IMR-90 (cell line): Measurements from ENCODE around the gene DOCK10. TPM values are rescaled to one million over a fixed set of nuclear protein-coding genes. Genes with fewer than 3 reads are reported as not detected.

Experiments
- ATAC-seq: fragments of 200-7000 bp; cut with Tn5 transposase; 2 replicates; pipeline ENCODE4 v1.9.1; 2020; ENCODE audit warnings: low read depth, mild to moderate bottlenecking, moderate library complexity
- BruUV-seq: library from RNA; stranded (reverse); fragments of 400-500 nt; replicated peaks from 2 replicates; lab custom pipeline; 2021; lab: Mats Ljungman, UMichigan
- CTCF ChIA-PET: fragments of 300-600 bp; formaldehyde crosslinking; extraction: SDS; loops from one replicate; lab custom pipeline; 2021; ENCODE audit warnings: antibody characterized with exemption; lab: Yijun Ruan, JAX
- POLR2A ChIA-PET: fragments of 300-600 bp; sonication (Branson Sonifier 250); formaldehyde crosslinking; loops from one replicate; lab custom pipeline; 2022; ENCODE audit warnings: antibody characterized with exemption; ENCODE audit not compliant: unreplicated experiment; lab: Charles Lee
- DNase-seq: peaks from one replicate; pipeline ENCODE4 v3.0.0; 2013
- H2AFZ ChIP-seq: replicated peaks from 2 replicates; pipeline ENCODE3; 2013; ENCODE audit warnings: low read length, mild to moderate bottlenecking; ENCODE audit not compliant: poor library complexity
- H2AK5ac ChIP-seq: 2 replicates; pipeline ENCODE4 v1.6.1; 2013; ENCODE audit warnings: low read depth, low read length, inconsistent platforms
- H2AK9ac ChIP-seq: replicated peaks from 2 replicates; pipeline ENCODE3; 2013; ENCODE audit warnings: mild to moderate bottlenecking, low read depth, low read length, moderate library complexity; ENCODE audit not compliant: poor library complexity
- H2BK120ac ChIP-seq: 2 replicates; pipeline ENCODE4 v1.6.1; 2013; ENCODE audit warnings: low read depth, low read length, inconsistent platforms
- H2BK15ac ChIP-seq: 3 replicates; pipeline ENCODE4 v1.6.1; 2013; ENCODE audit warnings: low read depth, low read length, inconsistent platforms
- H2BK20ac ChIP-seq: 2 replicates; pipeline ENCODE4 v1.6.1; 2013; ENCODE audit warnings: low read depth, mild to moderate bottlenecking, inconsistent platforms, low read length, moderate library complexity
- H2BK5ac ChIP-seq: 2 replicates; pipeline ENCODE4 v1.6.1; 2013; ENCODE audit warnings: mild to moderate bottlenecking, low read depth, low read length, inconsistent platforms; ENCODE audit not compliant: poor library complexity, severe bottlenecking
- H3K14ac ChIP-seq: replicated peaks from 2 replicates; pipeline ENCODE4 v1.6.1; 2013; ENCODE audit warnings: low read depth, low read length, inconsistent platforms
- H3K18ac ChIP-seq: 2 replicates; pipeline ENCODE4 v1.6.1; 2013; ENCODE audit warnings: low read depth, low read length, control low read depth
- H3K23ac ChIP-seq: 2 replicates; pipeline ENCODE4 v1.6.1; 2013; ENCODE audit warnings: low read depth, low read length, inconsistent platforms
- H3K27ac ChIP-seq: 2 replicates; pipeline ENCODE4 v1.5.1; 2013; ENCODE audit warnings: mild to moderate bottlenecking, control low read depth, low read length; ENCODE audit not compliant: insufficient read depth
- H3K27me3 ChIP-seq: 2 replicates; pipeline ENCODE4 v1.6.1; 2013; ENCODE audit warnings: low read length; ENCODE audit not compliant: control insufficient read depth, insufficient read depth
- H3K36me3 ChIP-seq: 2 replicates; pipeline ENCODE4 v1.6.1; 2013; ENCODE audit warnings: low read length, mixed read lengths; ENCODE audit not compliant: control insufficient read depth, insufficient read depth
- H3K4ac ChIP-seq: 2 replicates; pipeline ENCODE4 v1.6.1; 2013; ENCODE audit warnings: low read depth, low read length, inconsistent platforms
- H3K4me1 ChIP-seq: 2 replicates; pipeline ENCODE4 v1.6.1; 2013; ENCODE audit warnings: low read length, mixed read lengths; ENCODE audit not compliant: control insufficient read depth, insufficient read depth
- H3K4me2 ChIP-seq: 2 replicates; pipeline ENCODE4 v1.6.1; 2013; ENCODE audit warnings: low read depth, mild to moderate bottlenecking, control low read depth, low read length, moderate library complexity
- H3K4me3 ChIP-seq: 2 replicates; pipeline ENCODE4 v1.5.1; 2013; ENCODE audit warnings: low read depth, mild to moderate bottlenecking, control low read depth, low read length, moderate library complexity; ENCODE audit not compliant: insufficient read depth
- H3K56ac ChIP-seq: 2 replicates; pipeline ENCODE4 v1.6.1; 2013; ENCODE audit warnings: low read length, inconsistent platforms; ENCODE audit not compliant: insufficient read depth; ENCODE audit errors: extremely low read depth
- H3K79me1 ChIP-seq, 2 experiments: 2 replicates each; pipeline ENCODE4 v1.6.1; 2013; ENCODE audit warnings: low read length in 2 of 2, inconsistent platforms in 1 of 2, low read depth in 1 of 2
- H3K9ac ChIP-seq: 2 replicates; pipeline ENCODE4 v1.6.1; 2013; ENCODE audit warnings: low read depth, low read length, control low read depth
- H3K9me1 ChIP-seq: 2 replicates; pipeline ENCODE4 v1.6.1; 2013; ENCODE audit warnings: low read length, inconsistent platforms; ENCODE audit not compliant: insufficient read depth
- H3K9me3 ChIP-seq: 2 replicates; pipeline ENCODE4 v1.6.1; 2013; ENCODE audit warnings: low read length; ENCODE audit not compliant: control insufficient read depth, insufficient read depth
- H4K20me1 ChIP-seq: 2 replicates; pipeline ENCODE4 v1.6.1; 2013; ENCODE audit warnings: low read length, inconsistent platforms; ENCODE audit not compliant: insufficient read depth
- H4K5ac ChIP-seq: 2 replicates; pipeline ENCODE4 v1.6.1; 2013; ENCODE audit warnings: mild to moderate bottlenecking, low read depth, low read length, control low read depth
- H4K8ac ChIP-seq, 2 experiments: 2 replicates each; pipeline ENCODE4 v1.6.1; 2013; ENCODE audit warnings: low read depth in 2 of 2, low read length in 2 of 2, control low read depth in 1 of 2, inconsistent platforms in 1 of 2
- H4K91ac ChIP-seq: 2 replicates; pipeline ENCODE4 v1.6.1; 2013; ENCODE audit warnings: low read depth, low read length, inconsistent platforms; ENCODE audit not compliant: insufficient read depth
- ELK1 ChIP-seq: fragments of 150-350 bp; IDR thresholded peaks from 2 replicates; pipeline ENCODE4 v1.6.1; 2016; ENCODE audit warnings: low read depth, mild to moderate bottlenecking, low read length, moderate library complexity, borderline replicate concordance
- NFE2L2 ChIP-seq: fragments of 150-350 bp; IDR thresholded peaks from 2 replicates; pipeline ENCODE4 v1.6.1; 2016; ENCODE audit warnings: low read depth, mild to moderate bottlenecking, low read length
- WGBS, 2 experiments: methylation state at CpG; one replicate each; pipeline versions ENCODE4 v1.1.5 to v1.1.7; 2013; ENCODE audit warnings: missing lambda C conversion rate in 2 of 2; ENCODE audit not compliant: insufficient read length in 1 of 2; ENCODE audit errors: extremely low coverage in 2 of 2; 5-methylcytosine and 5-hydroxymethylcytosine counted together
- dilution Hi-C: fragments of 300-500 bp; cut with HindIII; formaldehyde crosslinking; loops from one replicate; pipeline ENCODE4 v1.14.3; 2018; ENCODE audit warnings: low sequenced_read_pairs; ENCODE audit not compliant: unreplicated experiment
- in situ Hi-C: fragments of 300-500 bp; cut with MboI; formaldehyde crosslinking; loops from 3 replicates; pipeline ENCODE4 v1.14.3; 2019; ENCODE audit warnings: low sequenced_read_pairs, inconsistent platforms, mixed read lengths
- intact Hi-C: fragments of 100-400 bp; cut with micrococcal nuclease; formaldehyde crosslinking; loops from 2 replicates; pipeline ENCODE4 v1.10.0; 2022
- polyA plus RNA-seq, 3 experiments: library from polyadenylated mRNA; depleted of rRNA; stranded (reverse); fragments of >200 nt; gene quantifications; 2 replicates each; pipeline ENCODE4 v1.2.3, GENCODE V29; 2012; ENCODE audit warnings: low replicate concordance in 1 of 3
- total RNA-seq: library from RNA; depleted of rRNA; stranded (reverse); fragments of >200 nt; gene quantifications from 2 replicates; pipeline ENCODE4 v1.2.3, GENCODE V29; 2012

DOCK10 gene
- total and polyA plus RNA-seq, 2 of the 4 experiments (the other 2 are of a cell fraction) = 58.6 to 75.3 TPM

- no TSS peak for BruUV-seq
- WGBS, 2 experiments = no CpG with 5 or more reads among the region's 2 CpGs
- in situ Hi-C loops = loop anchor here (10.0 kb wide), 1 partner anchor 846 kb away; no protein-coding TSS in a partner anchor
- peak overlapping the region; percentile 45 for H2AK5ac ChIP-seq
- no peak overlapping the region for H3K4me3 ChIP-seq
- H3K27ac ChIP-seq = peak overlapping the region; percentile 51; the same call in 1 of the 2 replicates
- no peak overlapping the region for H3K9ac ChIP-seq
- no peaks in the 10 kb centered on the region for H3K27me3 ChIP-seq
- H2BK15ac ChIP-seq = peak overlapping the region; percentile 40; the same call in 2 of the 3 replicates
- peaks cover 10% of the 10 kb centered on the region; the same call in 1 of the 2 replicates for H3K9me1 ChIP-seq
- peak overlapping the region; percentile 78; the same call in 1 of the 2 replicates for H3K18ac ChIP-seq
- ATAC-seq (peak; percentile 55), DNase-seq (peak; percentile 25)
- peak overlapping the region; percentile 71 to 73; a peak in 3 of 4 replicates for H4K8ac ChIP-seq
- H2AK9ac ChIP-seq = peak overlapping the region; percentile 59
- intact Hi-C loops = loop anchor here (10.0 kb wide), 1 partner anchor 286 kb away; no protein-coding TSS in a partner anchor
- peak overlapping the region; percentile 91 for H2BK120ac ChIP-seq
- peak overlapping the region; percentile 87 for H3K14ac ChIP-seq
- H3K23ac ChIP-seq = peak overlapping the region; percentile 80
- no peaks in the 10 kb centered on the region for H4K20me1 ChIP-seq
- no peaks in the 10 kb centered on the region for H3K9me3 ChIP-seq
- ChIA-PET POLR2A (no interaction called here), CTCF (interaction anchor here (0.6 kb wide), 1 partner anchor 11 kb away, joined by 3 read pairs; no protein-coding TSS in a partner anchor)
- peak overlapping the region; percentile 79; the same call in 1 of the 2 replicates for H3K4ac ChIP-seq
- peak overlapping the region; percentile 87; the same call in 1 of the 2 replicates for H4K5ac ChIP-seq
- TF ChIP-seq ELK1 (no peak), NFE2L2 (no peak)
- H2BK20ac ChIP-seq = peak overlapping the region; percentile 73
- dilution Hi-C loops = no loop called here
- H3K36me3 ChIP-seq = no peaks in the 10 kb centered on the region; the same call in 1 of the 2 replicates
- H3K4me2 ChIP-seq = peak overlapping the region; percentile 57; the same call in 1 of the 2 replicates
- H4K91ac ChIP-seq = peak overlapping the region; percentile 80
- peaks cover 12% of the 10 kb centered on the region for H3K4me1 ChIP-seq
- peak overlapping the region; percentile 49; the same call in 1 of the 2 replicates for H3K56ac ChIP-seq
- peaks cover 0 to 13% of the 10 kb centered on the region in 2 experiments; a peak in 3 of 4 replicates for H3K79me1 ChIP-seq
- H2AFZ ChIP-seq = no peak overlapping the region
- H2BK5ac ChIP-seq = peak overlapping the region; percentile 81
Observed at GRCh38 chr2:224819075-224819474, 223.2 kb downstream of the DOCK10 start.
